HepG2 (cell line): ENCODE results near the gene WIPF2. TPM values are rescaled to one million over a fixed set of nuclear protein-coding genes. Genes with fewer than 3 reads are reported as not detected.
A peak's percentile ranks its signal among the peaks of the same experiment; 100 is the strongest.

Source experiments
- CREM ChIP-seq, 2 experiments: sonication (generic) in 1 of 2; formaldehyde crosslinking in 1 of 2; IDR thresholded peaks; 2 replicates each; pipeline versions ENCODE4 v1.4.0 to v1.6.1; 2016 to 2020; ENCODE audit warnings: antibody characterized with exemption in 1 of 2, mild to moderate bottlenecking in 1 of 2, missing genetic modification reagents in 1 of 2
- ETV5 ChIP-seq: IDR thresholded peaks from 2 replicates; pipeline ENCODE4 v1.6.1; 2018; ENCODE audit warnings: missing biosample characterization, missing genetic modification reagents, inconsistent platforms, borderline replicate concordance
- FUBP1 ChIP-seq: sonication (generic); formaldehyde crosslinking; IDR thresholded peaks from 2 replicates; pipeline ENCODE4 v1.5.1; 2020; ENCODE audit warnings: missing genetic modification reagents, mild to moderate bottlenecking, borderline replicate concordance
- HDAC2 ChIP-seq: sonication (generic); formaldehyde crosslinking; IDR thresholded peaks from 2 replicates; pipeline ENCODE4 v1.4.0; 2020; ENCODE audit warnings: missing genetic modification reagents
- KDM5A ChIP-seq: fragments of 200-600 bp; sonication (generic); IDR thresholded peaks from 2 replicates; pipeline ENCODE4 v1.7.0; 2018; ENCODE audit warnings: antibody characterized with exemption, mild to moderate bottlenecking, low read length, borderline replicate concordance
- MXD3 ChIP-seq: IDR thresholded peaks from 2 replicates; pipeline ENCODE4 v1.6.1; 2016; ENCODE audit warnings: mild to moderate bottlenecking, missing biosample characterization, missing genetic modification reagents
- NAIF1 ChIP-seq: sonication (generic); formaldehyde crosslinking; IDR thresholded peaks from 2 replicates; pipeline ENCODE4 v1.5.0; 2020; ENCODE audit warnings: mild to moderate bottlenecking, missing genetic modification reagents, borderline replicate concordance
- NFATC3 ChIP-seq: sonication (generic); formaldehyde crosslinking; IDR thresholded peaks from 2 replicates; pipeline ENCODE4 v1.5.1; 2020; ENCODE audit warnings: mild to moderate bottlenecking, missing genetic modification reagents
- NR2F2 ChIP-seq: IDR thresholded peaks from 2 replicates; pipeline ENCODE4 v1.6.1; 2012; ENCODE audit warnings: low read depth, inconsistent platforms, borderline replicate concordance
- TEF ChIP-seq: sonication (generic); formaldehyde crosslinking; IDR thresholded peaks from 2 replicates; pipeline ENCODE4 v1.5.0; 2020; ENCODE audit warnings: missing genetic modification reagents
- ZBTB37 ChIP-seq: sonication (generic); formaldehyde crosslinking; IDR thresholded peaks from 2 replicates; pipeline ENCODE4 v1.4.0; 2020; ENCODE audit warnings: mild to moderate bottlenecking, missing genetic modification reagents
- ZFP91 ChIP-seq: sonication (generic); formaldehyde crosslinking; IDR thresholded peaks from 2 replicates; pipeline ENCODE4 v1.9.0; 2022; ENCODE audit warnings: missing genetic modification reagents, mild to moderate bottlenecking, borderline replicate concordance
- ZNF567 ChIP-seq: sonication (generic); formaldehyde crosslinking; IDR thresholded peaks from 2 replicates; pipeline ENCODE4 v1.8.1; 2023; ENCODE audit warnings: mild to moderate bottlenecking, missing genetic modification reagents, borderline replicate concordance
- ZNF776 ChIP-seq: sonication (generic); formaldehyde crosslinking; IDR thresholded peaks from 2 replicates; pipeline ENCODE4 v1.4.0; 2020; ENCODE audit warnings: mild to moderate bottlenecking, missing genetic modification reagents
- ZNF841 ChIP-seq: sonication (generic); formaldehyde crosslinking; IDR thresholded peaks from 2 replicates; pipeline ENCODE4 v1.8.1; 2023; ENCODE audit warnings: missing genetic modification reagents, borderline replicate concordance
- ZZZ3 ChIP-seq: sonication (generic); formaldehyde crosslinking; IDR thresholded peaks from 2 replicates; pipeline ENCODE4 v1.4.0; 2020; ENCODE audit warnings: missing genetic modification reagents, mild to moderate bottlenecking, borderline replicate concordance
- polyA plus RNA-seq, 8 experiments: library from polyadenylated mRNA; depleted of rRNA in 3 of 8; stranded (reverse) in 7 of 8; unstranded in 1 of 8; fragments of >200 nt; fragmentation: Illumina TruSeq in 4 of 8; extraction: Trizol in 4 of 8; gene quantifications; 2 replicates each; pipeline versions ENCODE4 v1.2.1 to v1.2.3, GENCODE V29; 2011 to 2016; ENCODE audit warnings: low read depth in 4 of 8, missing spikeins in 1 of 8, mixed read lengths in 1 of 8; ENCODE audit not compliant: insufficient read depth in 1 of 8
- total RNA-seq, 5 experiments: library from RNA; depleted of rRNA; stranded (reverse); fragments of >200 nt; fragmentation: Illumina TruSeq; extraction: Trizol; gene quantifications; 2 replicates each; pipeline ENCODE4 v1.2.3, GENCODE V29; 2016; ENCODE audit warnings: low read depth in 1 of 5

Gene WIPF2
- total and polyA plus RNA-seq, 2 of the 13 experiments (the other 11 are each of a cell fraction or from before 2014, with no cell fraction given), result 7.2 to 10.8 TPM

GRCh38 chr17:40218740-40219593 lies at the start of gene WIPF2 (continued):
- TF ChIP-seq NAIF1 (CRISPR knock-in tag) (no peak), HDAC2 (CRISPR knock-in tag) (peak; percentile 25; the same call in 1 of the 2 replicates), MXD3 (CRISPR knock-in tag) (no peak; the same call in 1 of the 2 replicates), ZNF567 (CRISPR knock-in tag) (no peak), CREM (IDR thresholded peaks at IDR 0.05) (peak; percentile 73), CREM (CRISPR knock-in tag; IDR thresholded peaks at IDR 0.05) (no peak), ETV5 (CRISPR knock-in tag) (peak; percentile 83), ZZZ3 (CRISPR knock-in tag) (peak; percentile 87; the same call in 1 of the 2 replicates), ZNF776 (CRISPR knock-in tag) (peak; percentile 54; the same call in 1 of the 2 replicates), ZFP91 (CRISPR knock-in tag) (peak; percentile 76; the same call in 1 of the 2 replicates), NR2F2 (no peak; the same call in 1 of the 2 replicates), FUBP1 (CRISPR knock-in tag) (no peak), ZNF841 (CRISPR knock-in tag) (no peak), NFATC3 (CRISPR knock-in tag) (0 out of 2 replicates have a peak, but pooled peaks have one; percentile 30), KDM5A (peak; percentile 64; the same call in 1 of the 2 replicates), TEF (CRISPR knock-in tag) (no peak), ZBTB37 (CRISPR knock-in tag) (no peak)
